Nephron (organoid): ENCODE measurements around the gene ATP6V0A4.
"Not testable (repeated sequence)": the region's sequence is repeated elsewhere in the genome, so short reads cannot be mapped to it uniquely, and the experiment has no call there.

Experiments used
- H3K27ac Mint-ChIP-seq, 3 experiments: 2 replicates each; pipeline ENCODE4 v1.8.0; 2020; ENCODE audit warnings: mixed read lengths in 3 of 3, mild to moderate bottlenecking in 2 of 3, moderate library complexity in 1 of 3
- H3K27me3 Mint-ChIP-seq: 2 replicates; pipeline ENCODE4 v1.8.0; 2021; ENCODE audit warnings: low read depth, mild to moderate bottlenecking, moderate library complexity, mixed read lengths
- H3K36me3 Mint-ChIP-seq: 2 replicates; pipeline ENCODE4 v1.8.0; 2020; ENCODE audit warnings: low read depth, mixed read lengths
- H3K4me1 Mint-ChIP-seq: 2 replicates; pipeline ENCODE4 v1.8.0; 2020; ENCODE audit warnings: mixed read lengths
- H3K4me3 Mint-ChIP-seq, 3 experiments: 2 replicates each; pipeline ENCODE4 v1.8.0; 2020; ENCODE audit warnings: mild to moderate bottlenecking in 3 of 3, mixed read lengths in 3 of 3, moderate library complexity in 2 of 3
- H3K9me3 Mint-ChIP-seq: 2 replicates; pipeline ENCODE4 v1.8.0; 2020; ENCODE audit warnings: mixed read lengths
- CTCF ChIP-seq, 3 experiments: fragments of 200-600 bp; sonication (generic); IDR thresholded peaks; one replicate each; pipeline ENCODE4 v1.5.0; 2021; ENCODE audit warnings: antibody characterized with exemption in 3 of 3; ENCODE audit not compliant: unreplicated experiment in 3 of 3

Gene ATP6V0A4

DNA sequence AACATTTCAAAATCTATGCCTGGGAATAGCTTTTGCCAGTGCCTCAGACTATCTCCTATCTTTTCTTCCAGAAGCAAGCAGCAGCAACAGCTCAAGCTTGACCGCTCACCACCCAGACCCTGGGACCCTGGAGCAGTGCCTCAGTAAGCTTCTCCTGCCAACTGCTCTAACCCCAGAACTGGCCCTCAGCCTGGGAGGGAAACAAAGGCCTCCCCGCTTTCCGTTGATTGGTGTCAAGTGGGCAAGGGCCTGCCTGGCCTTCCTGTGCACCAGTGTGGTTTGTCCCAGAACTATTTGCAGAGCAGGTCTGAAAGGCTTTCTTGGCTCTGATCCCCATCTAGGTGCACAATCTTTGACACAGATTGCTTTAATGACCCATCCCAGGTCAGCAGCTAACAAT is 3.3 kb upstream of the ATP6V0A4 start:
- peaks cover 15% of the 10 kb centered on the region for H3K4me1 Mint-ChIP-seq

DNA sequence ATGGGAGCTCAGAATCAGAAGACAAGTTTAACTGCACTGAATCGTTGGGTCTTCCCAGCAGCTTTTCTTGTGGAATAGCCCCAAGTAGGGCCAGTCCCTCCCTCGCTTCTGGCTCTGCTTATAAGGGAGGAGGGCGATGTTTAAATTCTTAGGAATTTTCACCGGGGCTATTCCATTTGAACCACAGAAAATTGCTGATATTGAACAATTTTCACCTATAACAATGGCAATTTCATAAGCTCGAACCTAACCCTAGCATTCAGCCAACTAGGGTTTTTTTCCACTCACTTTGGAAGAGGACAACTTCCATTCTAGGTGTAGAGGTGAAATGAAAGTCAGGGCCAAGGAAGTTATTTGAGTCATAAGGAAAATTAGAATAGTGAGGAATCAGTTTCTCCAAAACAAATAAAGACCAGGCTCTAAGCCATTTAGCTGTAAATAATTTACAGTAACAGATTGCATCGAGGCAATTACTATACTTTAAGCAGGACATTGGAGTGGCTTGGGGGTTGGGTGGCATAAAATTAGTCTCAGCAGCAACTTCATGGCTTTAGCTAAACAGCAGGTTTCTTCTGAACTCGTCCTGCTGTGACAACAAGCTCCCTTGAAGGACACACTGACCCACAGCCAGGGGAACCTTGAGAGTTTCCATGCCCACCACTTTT is 1.5 kb upstream of the ATP6V0A4 start:
- H3K27me3 Mint-ChIP-seq = peaks cover 31% of the 10 kb centered on the region
- H3K9me3 Mint-ChIP-seq = no peaks in the 10 kb centered on the region
- TF ChIP-seq CTCF (IDR thresholded peaks at IDR 0.05; ENCODE audit: unreplicated experiment in 3 of 3) = no peak
- H3K27ac Mint-ChIP-seq = peak overlapping the region; percentile 18 to 80 (median 53)
- H3K4me1 Mint-ChIP-seq = peaks cover 15% of the 10 kb centered on the region
- H3K36me3 Mint-ChIP-seq = no peaks in the 10 kb centered on the region
- H3K4me3 Mint-ChIP-seq = peak overlapping the region in 1 of 3 experiments; percentile 66

More for the DNA sequence above, 3.3 kb upstream of the ATP6V0A4 start:
- Mint-ChIP-seq H3K27me3 (peaks cover 31% of the 10 kb centered on the region), H3K36me3 (no peaks in the 10 kb centered on the region), H3K27ac (peak overlapping the region in 1 of 3 experiments; percentile 80), H3K4me3 (no peak overlapping the region), H3K9me3 (no peaks in the 10 kb centered on the region)
- no peak for TF ChIP-seq CTCF (IDR thresholded peaks at IDR 0.05; ENCODE audit: unreplicated experiment in 3 of 3)

DNA sequence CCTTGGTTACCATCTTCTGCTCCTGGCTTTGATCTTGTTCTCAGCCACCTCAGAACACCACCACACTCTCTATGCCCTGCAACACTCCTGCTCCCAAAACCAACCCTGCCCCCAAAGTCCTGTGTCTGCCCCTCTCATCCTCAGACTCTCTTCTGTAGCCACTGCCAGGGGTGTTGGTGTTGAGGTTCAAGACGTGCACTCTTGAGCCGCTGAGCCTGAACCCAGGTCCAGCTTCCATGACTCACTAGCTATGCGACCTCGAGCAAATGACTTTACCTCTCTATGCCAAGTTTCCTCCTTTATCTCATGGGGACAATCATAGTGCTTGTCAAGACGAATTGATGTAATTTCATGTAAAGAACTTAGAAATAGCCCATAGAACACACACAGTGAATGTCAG is 840 bp upstream of the ATP6V0A4 start:
- Mint-ChIP-seq H3K4me3 (peak overlapping the region in 2 of 3 experiments; percentile 46 to 66), H3K4me1 (peaks cover 15% of the 10 kb centered on the region), H3K9me3 (no peaks in the 10 kb centered on the region), H3K27me3 (peaks cover 31% of the 10 kb centered on the region), H3K27ac (peak overlapping the region; percentile 4 to 80 (median 18)), H3K36me3 (no peaks in the 10 kb centered on the region)
- no peak for TF ChIP-seq CTCF (IDR thresholded peaks at IDR 0.05; ENCODE audit: unreplicated experiment in 3 of 3)

DNA sequence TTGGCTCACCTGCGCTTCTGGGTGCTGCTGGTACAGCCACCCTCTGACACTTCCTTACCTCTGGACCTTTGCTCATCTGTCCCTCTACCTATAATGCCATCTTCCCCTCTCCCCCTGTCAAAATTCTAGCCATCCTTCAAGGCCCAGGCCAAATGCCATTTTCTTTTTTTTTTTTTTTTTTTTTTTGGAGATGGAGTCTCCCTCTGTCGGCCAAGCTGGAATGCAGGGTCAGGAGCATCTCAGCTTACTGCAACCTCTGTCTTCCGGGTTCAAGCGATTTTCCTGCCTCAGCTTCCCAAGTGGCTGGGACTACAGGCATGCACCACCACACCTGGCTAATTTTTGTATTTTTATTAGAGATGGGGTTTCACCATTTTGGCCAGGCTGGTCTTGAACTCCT is 950 bp downstream of the ATP6V0A4 start:
- peaks cover 15% of the 10 kb centered on the region for H3K4me1 Mint-ChIP-seq
- H3K9me3 Mint-ChIP-seq, H3K36me3 Mint-ChIP-seq: not testable (repeated sequence)
- peak overlapping the region in 1 of 3 experiments; percentile 81 for H3K27ac Mint-ChIP-seq
- H3K4me3 Mint-ChIP-seq = peak overlapping the region in 1 of 3 experiments; percentile 49
- H3K27me3 Mint-ChIP-seq = peaks cover 35% of the 10 kb centered on the region

GRCh38 chr7:138796038-138796615 is 1.9 kb downstream of the ATP6V0A4 start:
- no peak for TF ChIP-seq CTCF (IDR thresholded peaks at IDR 0.05; ENCODE audit: unreplicated experiment in 3 of 3)
- peaks cover 35% of the 10 kb centered on the region for H3K27me3 Mint-ChIP-seq
- H3K27ac Mint-ChIP-seq = peak overlapping the region in 1 of 3 experiments; percentile 81
- peaks cover 15% of the 10 kb centered on the region for H3K4me1 Mint-ChIP-seq
- H3K36me3 Mint-ChIP-seq = no peaks in the 10 kb centered on the region
- peak overlapping the region in 1 of 3 experiments; percentile 49 for H3K4me3 Mint-ChIP-seq
- H3K9me3 Mint-ChIP-seq = no peaks in the 10 kb centered on the region

- Mint-ChIP-seq H3K27me3 (peaks cover 15% of the 10 kb centered on the region), H3K9me3 (peaks cover 7% of the 10 kb centered on the region)
- TF ChIP-seq CTCF (IDR thresholded peaks at IDR 0.05; ENCODE audit: unreplicated experiment in 3 of 3) = no peak
These were observed 12.2 kb downstream of the ATP6V0A4 start for GRCh38 chr7:138785587-138786437.

More at GRCh38 chr7:138785587-138786437, 12.2 kb downstream of the ATP6V0A4 start:
- H3K4me3 Mint-ChIP-seq = no peak overlapping the region
- H3K27ac Mint-ChIP-seq = no peak overlapping the region
- no peaks in the 10 kb centered on the region for H3K4me1 Mint-ChIP-seq
- peaks cover 8% of the 10 kb centered on the region for H3K36me3 Mint-ChIP-seq
